ENCODE data around the gene SRGAP2C.
"Not testable (repeated sequence)": the region's sequence is repeated elsewhere in the genome, so short reads cannot be mapped to it uniquely, and the experiment has no call there.

DNA sequence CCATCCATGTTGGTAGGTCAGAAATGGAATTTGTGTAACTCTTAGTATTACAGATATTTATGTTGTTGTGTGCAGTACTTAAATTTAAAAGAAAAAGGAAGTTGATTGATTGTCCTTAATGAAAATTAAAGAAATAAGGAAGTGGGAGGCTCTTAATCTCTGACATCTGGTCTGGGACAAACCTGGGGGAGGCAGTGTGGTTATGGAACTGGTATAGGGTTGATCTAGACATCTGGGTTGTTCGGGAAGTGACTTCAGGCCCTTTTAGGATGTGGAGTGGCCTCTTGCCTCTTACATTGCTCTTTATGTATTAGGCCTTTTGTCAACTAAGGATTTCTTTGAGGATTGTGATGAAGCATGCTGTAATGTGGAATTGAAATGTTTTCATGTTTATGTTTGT is 15.5 kb downstream of the SRGAP2C start:
- not testable (repeated sequence) for TF ChIP-seq ZNF274 (IDR thresholded peaks at IDR 0.05; ENCODE audit: low read depth, low read length); YY1 (IDR thresholded peaks at IDR 0.05; ENCODE audit: insufficient read depth, insufficient read length); SUZ12 (IDR thresholded peaks at IDR 0.05; ENCODE audit: extremely low read depth, insufficient read depth, insufficient read length)

Measured in NT2/D1 (cell line).